A549 treated with GW870086 at 1 μM for 4 hours (cell line): Measurements from ENCODE around the gene ZFAND3. TPM values are rescaled to one million over a fixed set of nuclear protein-coding genes. Genes with fewer than 3 reads are reported as not detected.

Experiments used
- total RNA-seq: library from RNA; stranded (reverse); fragments of 200-300 nt; extraction: Qiagen RNA extraction; gene quantifications from 5 replicates; pipeline ENCODE4 v1.2.3, GENCODE V29; 2022; ENCODE audit warnings: low read depth

ZFAND3 gene
- total RNA-seq = 39.3 to 52.5 TPM (median 51.2 TPM) in 5 replicates

GRCh38 chr6:37819177-37819801 is at the start of gene ZFAND3:
Gene ZFAND3, plus strand, starts transcription at chr6:37819727. Its CDS starts 219 bp downstream, at chr6:37819946.

Other genes with a start within 250 kb of the ZFAND3 start
- gene MDGA1, start 121.8 kb upstream of the ZFAND3 start, total RNA-seq = 5.7 to 8.8 TPM (median 7.1 TPM) in 5 replicates